Caco-2 (cell line): ENCODE data around the gene SPPL2B. TPM values are rescaled to one million over a fixed set of nuclear protein-coding genes. Genes with fewer than 3 reads are reported as not detected.
"Not testable (repeated sequence)": the region's sequence is repeated elsewhere in the genome, so short reads cannot be mapped to it uniquely, and the experiment has no call there.

Experiments used
- BruUV-seq: library from RNA; stranded (reverse); fragments of 400-500 nt; replicated peaks from 2 replicates; lab custom pipeline; 2021; lab: Mats Ljungman, UMichigan
- CTCF ChIA-PET: fragments of 300-600 bp; sonication (Branson Sonifier 250); formaldehyde crosslinking; loops from one replicate; lab custom pipeline; 2022; ENCODE audit warnings: antibody characterized with exemption; lab: Charles Lee
- POLR2A ChIA-PET: fragments of 300-600 bp; sonication (Branson Sonifier 250); formaldehyde crosslinking; loops from one replicate; lab custom pipeline; 2022; ENCODE audit warnings: antibody characterized with exemption; lab: Charles Lee
- DNase-seq, 2 experiments: peaks; one replicate each; pipeline versions ENCODE4 v3.0.0 to v3.0.0-alpha.2; 2020 to 2022
- H3K27me3 ChIP-seq: replicated peaks from 2 replicates; pipeline ENCODE4 v1.6.0; 2011; ENCODE audit warnings: low read length; ENCODE audit not compliant: control insufficient read depth, insufficient read depth
- H3K36me3 ChIP-seq: 2 replicates; pipeline ENCODE4 v1.5.1; 2011; ENCODE audit warnings: low read length; ENCODE audit not compliant: control insufficient read depth, insufficient read depth
- H3K4me1 ChIP-seq: fragments of 250-450 bp; sonication (Bioruptor Pico); 2 replicates; pipeline ENCODE4 v1.5.1; 2020; ENCODE audit warnings: mild to moderate bottlenecking
- H3K4me3 ChIP-seq: 2 replicates; pipeline ENCODE4 v1.5.1; 2011; ENCODE audit warnings: low read depth, mild to moderate bottlenecking, control low read depth, low read length
- H3K9me3 ChIP-seq: fragments of 250-450 bp; sonication (Bioruptor Pico); 2 replicates; pipeline ENCODE4 v1.5.1; 2020; ENCODE audit warnings: mild to moderate bottlenecking, moderate library complexity
- H3K27ac Mint-ChIP-seq: one replicate; pipeline ENCODE4 v1.8.0; 2022; ENCODE audit warnings: mixed read lengths; ENCODE audit not compliant: unreplicated experiment
- H3K27me3 Mint-ChIP-seq: one replicate; pipeline ENCODE4 v1.8.0; 2022; ENCODE audit warnings: mixed read lengths; ENCODE audit not compliant: insufficient read depth, unreplicated experiment
- H3K36me3 Mint-ChIP-seq: one replicate; pipeline ENCODE4 v1.8.0; 2022; ENCODE audit warnings: mild to moderate bottlenecking, mixed read lengths; ENCODE audit not compliant: insufficient read depth, unreplicated experiment
- H3K4me1 Mint-ChIP-seq: one replicate; pipeline ENCODE4 v1.8.0; 2022; ENCODE audit warnings: low read depth, mixed read lengths; ENCODE audit not compliant: unreplicated experiment
- H3K4me3 Mint-ChIP-seq: one replicate; pipeline ENCODE4 v1.8.0; 2022; ENCODE audit warnings: mild to moderate bottlenecking, moderate library complexity, mixed read lengths; ENCODE audit not compliant: unreplicated experiment
- H3K9me3 Mint-ChIP-seq: one replicate; pipeline ENCODE4 v1.8.0; 2022; ENCODE audit warnings: mixed read lengths; ENCODE audit not compliant: unreplicated experiment
- CTCF ChIP-seq, 2 experiments: fragments of 200-600 bp in 1 of 2; IDR thresholded peaks; 1 replicate in 1 of 2; 2 replicates in 1 of 2; pipeline versions ENCODE4 v1.5.1 to v1.8.0; 2011 to 2022; ENCODE audit warnings: antibody characterized with exemption in 1 of 2, control low read depth in 1 of 2, inconsistent platforms in 1 of 2, low read depth in 1 of 2, low read length in 1 of 2, mild to moderate bottlenecking in 1 of 2, moderate library complexity in 1 of 2; ENCODE audit not compliant: insufficient read depth in 1 of 2, severe bottlenecking in 1 of 2, unreplicated experiment in 1 of 2
- intact Hi-C: fragments of 100-400 bp; cut with micrococcal nuclease; formaldehyde crosslinking; loops from one replicate; pipeline ENCODE4 v1.10.0; 2022; ENCODE audit not compliant: unreplicated experiment
- total RNA-seq: library from RNA; stranded (reverse); gene quantifications from 2 replicates; pipeline ENCODE4 v1.2.3, GENCODE V29; 2022

The SPPL2B gene
- total RNA-seq, 1 experiment from 2014 or later, result 92.3 TPM

- H3K4me1 Mint-ChIP-seq, result peaks cover 6% of the 10 kb centered on the region
- no peaks in the 10 kb centered on the region for H3K27me3 ChIP-seq
- H3K4me3 ChIP-seq, result no peak overlapping the region
- intact Hi-C loops, result loop anchor here (1.0 to 2.0 kb wide), 2 partner anchors 60 to 155 kb away; partner anchors contain the start of genes PLEKHJ1 and SF3A2
- no peaks in the 10 kb centered on the region for H3K9me3 ChIP-seq
- H3K36me3 ChIP-seq, result no peaks in the 10 kb centered on the region
- H3K9me3 Mint-ChIP-seq, result no peaks in the 10 kb centered on the region
- CTCF ChIA-PET, result interaction anchor here (0.6 to 1.0 kb wide), 3 partner anchors 13 to 59 kb away, joined by 3 read pairs; no protein-coding TSS in a partner anchor
- no peak overlapping the region for H3K27ac Mint-ChIP-seq
- peaks cover 5% of the 10 kb centered on the region for H3K36me3 Mint-ChIP-seq
- no TSS peak for BruUV-seq
- H3K27me3 Mint-ChIP-seq, result no peaks in the 10 kb centered on the region
- peak; percentile 53 to 56 for DNase-seq
- POLR2A ChIA-PET, result no interaction called here
- H3K4me3 Mint-ChIP-seq, result no peak overlapping the region
- H3K4me1 ChIP-seq, result peaks cover 15% of the 10 kb centered on the region
- peak; percentile 77 to 78 for TF ChIP-seq CTCF (IDR thresholded peaks at IDR 0.05; ENCODE audit: insufficient read depth in 1 of 2, low read depth in 1 of 2, low read length in 1 of 2, severe bottlenecking in 1 of 2, unreplicated experiment in 1 of 2)
Observed at GRCh38 chr19:2391118-2391725, 62.7 kb downstream of the SPPL2B start.

- no peak for TF ChIP-seq CTCF (IDR thresholded peaks at IDR 0.05; ENCODE audit: insufficient read depth in 1 of 2, low read depth in 1 of 2, low read length in 1 of 2, severe bottlenecking in 1 of 2, unreplicated experiment in 1 of 2)
- Mint-ChIP-seq H3K4me1 (peaks cover 6% of the 10 kb centered on the region), H3K9me3 (no peaks in the 10 kb centered on the region), H3K27me3 (no peaks in the 10 kb centered on the region), H3K27ac (no peak overlapping the region), H3K4me3 (no peak overlapping the region), H3K36me3 (peaks cover 5% of the 10 kb centered on the region)
- ChIA-PET POLR2A (interaction anchor here (0.6 kb wide), 1 partner anchor 153 kb away, joined by 4 read pairs; no protein-coding TSS in a partner anchor), CTCF (interaction anchor here (0.6 to 1.0 kb wide), 3 partner anchors 19 to 105 kb away, joined by 3 to 6 read pairs (median 5); no protein-coding TSS in a partner anchor)
- peaks cover 15% of the 10 kb centered on the region for H3K4me1 ChIP-seq
- intact Hi-C loops, result no loop called here
- H3K4me3 ChIP-seq, result no peak overlapping the region
- no peaks in the 10 kb centered on the region for H3K36me3 ChIP-seq
- H3K27me3 ChIP-seq, result no peaks in the 10 kb centered on the region
- BruUV-seq, result no TSS peak
- DNase-seq, result no peak
- H3K9me3 ChIP-seq, result no peaks in the 10 kb centered on the region
Observed at GRCh38 chr19:2392366-2392765, 63.9 kb downstream of the SPPL2B start.

- H3K9me3 Mint-ChIP-seq, H3K4me3 ChIP-seq, H3K27me3 Mint-ChIP-seq, H3K27me3 ChIP-seq, BruUV-seq, H3K36me3 Mint-ChIP-seq, H3K9me3 ChIP-seq, H3K4me1 Mint-ChIP-seq, H3K27ac Mint-ChIP-seq, intact Hi-C loops, H3K36me3 ChIP-seq, H3K4me3 Mint-ChIP-seq: not testable (repeated sequence)
- POLR2A ChIA-PET, result interaction anchor here (0.9 kb wide), 1 partner anchor 151 kb away, joined by 3 read pairs; no protein-coding TSS in a partner anchor
- DNase-seq, result peak in 1 of 2 experiments; percentile 29
- H3K4me1 ChIP-seq, result peaks cover 15% of the 10 kb centered on the region
- CTCF ChIA-PET, result interaction anchor here (1.0 kb wide), 1 partner anchor 63 kb away, joined by 3 read pairs; no protein-coding TSS in a partner anchor
Observed at GRCh38 chr19:2392899-2393298, 64.4 kb downstream of the SPPL2B start.
